Heart right ventricle (tissue), 16 donors: Measurements from ENCODE around the gene DDX31. TPM values are rescaled to one million over a fixed set of nuclear protein-coding genes. Genes with fewer than 3 reads are reported as not detected.

Experiments used
- ATAC-seq, 8 donors: fragments of 200-7000 bp; cut with Tn5 transposase; one replicate each; pipeline ENCODE4 v1.9.1; 2020; ENCODE audit warnings: mild to moderate bottlenecking in 8 of 8, moderate library complexity in 8 of 8, moderate number of reproducible peaks in 1 of 8
- DNase-seq, 2 donors: peaks; one replicate each; pipeline ENCODE4 v3.0.0-alpha.2; 2020
- H3K27ac ChIP-seq, 10 donors: fragments of 200-600 bp; sonication (generic) in 2 of 10; one replicate each; pipeline versions ENCODE4 v1.5.0 to v1.8.0; 2020 to 2022; ENCODE audit warnings: mild to moderate bottlenecking in 3 of 10
- H3K27me3 ChIP-seq, 7 donors: fragments of 200-600 bp; one replicate each; pipeline ENCODE4 v1.8.0; 2021 to 2022; ENCODE audit warnings: mild to moderate bottlenecking in 2 of 7
- H3K36me3 ChIP-seq, 9 donors: fragments of 200-600 bp; sonication (generic) in 1 of 9; one replicate each; pipeline versions ENCODE4 v1.5.0 to v1.8.0; 2020 to 2022; ENCODE audit warnings: mild to moderate bottlenecking in 2 of 9
- H3K4me1 ChIP-seq, 9 donors: fragments of 200-600 bp; sonication (generic) in 1 of 9; one replicate each; pipeline versions ENCODE4 v1.5.0 to v1.8.0; 2020 to 2022; ENCODE audit warnings: mild to moderate bottlenecking in 4 of 9
- H3K4me3 ChIP-seq, 10 donors: fragments of 200-600 bp; sonication (generic) in 2 of 10; one replicate each; pipeline versions ENCODE4 v1.5.0 to v1.8.0; 2020 to 2022; ENCODE audit warnings: mild to moderate bottlenecking in 7 of 10, moderate library complexity in 2 of 10
- H3K9me3 ChIP-seq, 11 donors: fragments of 200-600 bp in 10 of 11; sonication (generic) in 2 of 11; one replicate each; pipeline versions ENCODE4 v1.5.0 to v1.8.0; 2013 to 2022; ENCODE audit warnings: mild to moderate bottlenecking in 2 of 11, control low read depth in 1 of 11, moderate library complexity in 1 of 11
- CTCF ChIP-seq, 9 donors: fragments of 200-600 bp; sonication (generic) in 2 of 9; IDR thresholded peaks; one replicate each; pipeline versions ENCODE4 v1.5.0 to v1.8.0; 2021 to 2022; ENCODE audit warnings: antibody characterized with exemption in 9 of 9, mild to moderate bottlenecking in 5 of 9, moderate library complexity in 1 of 9
- WGBS, 2 donors: extraction: QIAGEN DNeasy Blood & Tissue Kit; methylation state at CpG; one replicate each; pipeline ENCODE4 v1.1.7; 2013; ENCODE audit warnings: inconsistent platforms in 1 of 2; 5-methylcytosine and 5-hydroxymethylcytosine counted together
- intact Hi-C, 10 donors: fragments of 100-400 bp; cut with DNase I; formaldehyde crosslinking; loops; one replicate each; pipeline versions ENCODE4 v1.11.1 to v1.14.2; 2022
- polyA plus RNA-seq, 2 donors: library from polyadenylated mRNA; stranded (reverse); fragments of 200-250 nt; gene quantifications; one replicate each; pipeline ENCODE4 v1.2.3, GENCODE V29; 2013
- total RNA-seq, 10 donors: library from RNA; stranded (reverse); fragmentation: NEBNext Ultra II Directional in 3 of 10; extraction: Animal tissue kit (Norgen Biotek cat#: 25700) in 3 of 10; gene quantifications; one replicate each; pipeline versions ENCODE4 v1.2.1 to v1.2.4, GENCODE V29; 2021 to 2023
- donor health status: Arrhythmogenic right ventricular cardiomyopathy.
- donor health status: ischemic (EF 13 %, LVEDD 7.1; RV severe dilation, severe dysfunction).
- donor health status: healthy with polysubstance abuse.
- donor health status: DM: no; HTN: yes; CAD: no.
- donor health status: DM: no; HTN: no; CAD: no.
- donor health status: ischemic (EF 25% LVEDD 6.9; RV normal size, moderate dysfunction).
- donor health status: ischemic (EF 25% LVEDD 5.7; RV mildly dilated, moderate dysfunction).
- donor health status: healthy.
- donor health status: DM: yes; HTN: yes; CAD: no.
- donor health status: Ischemic cardiomyopathy.
- donor health status: ischemic (EF 35%, LVEDD 5.7; RV mildly dilated, moderate dysfunction).
- donor health status: nonischemic (EF 11% LVEDD 7.7; RV severe dilation, severe dysfunction).
- donor health status: DM: yes; HTN: yes; CAD: no.
- donor health status: PGD.
- donor health status: ischemic (EF 29% LVEDD 5.4; RV normal size, mild dysfunction).
- donor health status: nonischemic (EF 23%, LVEDD 6.1; RV moderate dilation, normal function).

Gene DDX31
- total and polyA plus RNA-seq, 12 donors: 4.0 to 6.4 (median 5.0) TPM

- no peaks in the 10 kb centered on the region for H3K27me3 ChIP-seq
- DNase-seq: no peak
- intact Hi-C loops: no loop called here
- no peak for TF ChIP-seq CTCF (IDR thresholded peaks at IDR 0.05)
- no peak for ATAC-seq
- H3K4me3 ChIP-seq: no peak overlapping the region
- WGBS, 2 donors: 96 to 97% methylated on average over 15 of the region's 15 CpGs
- no peaks in the 10 kb centered on the region for H3K9me3 ChIP-seq
- H3K27ac ChIP-seq: no peak overlapping the region
- peaks cover 0 to 100% (median 60%) of the 10 kb centered on the region in 9 donors for H3K36me3 ChIP-seq
- no peaks in the 10 kb centered on the region for H3K4me1 ChIP-seq
Observed at GRCh38 chr9:132645711-132646110, 24.1 kb downstream of the DDX31 start.

- no peaks in the 10 kb centered on the region for H3K9me3 ChIP-seq
- H3K4me1 ChIP-seq: no peaks in the 10 kb centered on the region
- H3K36me3 ChIP-seq: peaks cover 0 to 100% (median 56%) of the 10 kb centered on the region in 9 donors
- H3K27ac ChIP-seq: no peak overlapping the region
- DNase-seq: no peak
- 97% methylated on average over 8 of the region's 8 CpGs for WGBS, 2 donors
- no peak for ATAC-seq
- intact Hi-C loops: no loop called here
- H3K27me3 ChIP-seq: no peaks in the 10 kb centered on the region
- H3K4me3 ChIP-seq: no peak overlapping the region
- no peak for TF ChIP-seq CTCF (IDR thresholded peaks at IDR 0.05)
Observed at GRCh38 chr9:132645306-132645705, 24.5 kb downstream of the DDX31 start.

- no peaks in the 10 kb centered on the region for H3K4me1 ChIP-seq
- intact Hi-C loops: no loop called here
- H3K4me3 ChIP-seq: no peak overlapping the region
- DNase-seq: no peak
- 90 to 91% methylated on average over 3 of the region's 3 CpGs for WGBS, 2 donors
- H3K27me3 ChIP-seq: no peaks in the 10 kb centered on the region
- no peaks in the 10 kb centered on the region for H3K9me3 ChIP-seq
- H3K36me3 ChIP-seq: peaks cover 0 to 100% (median 50%) of the 10 kb centered on the region in 9 donors
- no peak for TF ChIP-seq CTCF (IDR thresholded peaks at IDR 0.05)
- no peak for ATAC-seq
- H3K27ac ChIP-seq: no peak overlapping the region
Observed at GRCh38 chr9:132644251-132644650, 25.5 kb downstream of the DDX31 start.

- WGBS, 2 donors: 74 to 80% methylated on average over 4 of the region's 4 CpGs
- Histone ChIP-seq H3K36me3 (peaks cover 0 to 99% (median 34%) of the 10 kb centered on the region in 9 donors), H3K4me1 (no peaks in the 10 kb centered on the region), H3K27me3 (no peaks in the 10 kb centered on the region), H3K27ac (no peak overlapping the region), H3K4me3 (no peak overlapping the region), H3K9me3 (no peaks in the 10 kb centered on the region)
- TF ChIP-seq CTCF (IDR thresholded peaks at IDR 0.05): no peak
- no peak for ATAC-seq
- no peak for DNase-seq
- intact Hi-C loops: no loop called here
Observed at GRCh38 chr9:132641216-132641615, 28.6 kb downstream of the DDX31 start.
